ENCODE measurements around the gene CHEK1.

DNA sequence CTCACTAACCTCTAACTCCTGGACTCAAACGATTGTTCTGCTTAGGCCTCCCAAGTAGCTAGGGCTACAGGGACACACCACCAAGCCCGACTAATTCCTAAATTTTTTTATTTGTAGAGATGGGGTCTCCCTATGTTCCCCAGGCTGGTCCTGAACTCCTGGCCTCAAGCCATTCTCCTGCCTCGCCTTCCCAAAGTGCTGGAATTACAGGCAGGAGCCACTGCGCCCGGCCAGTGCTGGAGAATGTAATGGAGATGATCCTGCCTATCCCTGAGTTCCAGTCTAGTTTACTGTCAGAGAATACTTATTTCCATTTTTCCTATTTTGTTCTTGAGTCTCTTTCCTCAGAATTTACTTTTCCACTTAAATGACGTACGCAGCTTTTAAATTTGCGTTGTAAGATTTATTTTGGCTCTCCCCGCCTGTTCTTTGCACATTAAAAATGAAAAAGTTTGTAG lies at the start of gene CHEK1:
- TF ChIP-seq POLR2A (IDR thresholded peaks at IDR 0.05), result no peak
- TF ChIP-seq, protein P1, sequence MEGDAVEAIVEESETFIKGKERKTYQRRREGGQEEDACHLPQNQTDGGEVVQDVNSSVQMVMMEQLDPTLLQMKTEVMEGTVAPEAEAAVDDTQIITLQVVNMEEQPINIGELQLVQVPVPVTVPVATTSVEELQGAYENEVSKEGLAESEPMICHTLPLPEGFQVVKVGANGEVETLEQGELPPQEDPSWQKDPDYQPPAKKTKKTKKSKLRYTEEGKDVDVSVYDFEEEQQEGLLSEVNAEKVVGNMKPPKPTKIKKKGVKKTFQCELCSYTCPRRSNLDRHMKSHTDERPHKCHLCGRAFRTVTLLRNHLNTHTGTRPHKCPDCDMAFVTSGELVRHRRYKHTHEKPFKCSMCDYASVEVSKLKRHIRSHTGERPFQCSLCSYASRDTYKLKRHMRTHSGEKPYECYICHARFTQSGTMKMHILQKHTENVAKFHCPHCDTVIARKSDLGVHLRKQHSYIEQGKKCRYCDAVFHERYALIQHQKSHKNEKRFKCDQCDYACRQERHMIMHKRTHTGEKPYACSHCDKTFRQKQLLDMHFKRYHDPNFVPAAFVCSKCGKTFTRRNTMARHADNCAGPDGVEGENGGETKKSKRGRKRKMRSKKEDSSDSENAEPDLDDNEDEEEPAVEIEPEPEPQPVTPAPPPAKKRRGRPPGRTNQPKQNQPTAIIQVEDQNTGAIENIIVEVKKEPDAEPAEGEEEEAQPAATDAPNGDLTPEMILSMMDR (IDR thresholded peaks at IDR 0.05), result no peak
